Activated CD4-positive, alpha-beta T cell treated with anti-CD3 and anti-CD28 coated beads, Interleukin-2, amount 10 ng/mL, durations not matched to agents 7 days and 5 days (primary cell): ENCODE results near the gene ADIRF. TPM values are rescaled to one million over a fixed set of nuclear protein-coding genes. Genes with fewer than 3 reads are reported as not detected.
"Not testable (repeated sequence)": the region's sequence is repeated elsewhere in the genome, so short reads cannot be mapped to it uniquely, and the experiment has no call there.

Experiments used
- CTCF ChIA-PET: fragments of 350-600 bp; sonication (Branson Sonifier 250); formaldehyde crosslinking; loops from one replicate; lab custom pipeline; 2021; ENCODE audit warnings: antibody characterized with exemption; lab: Charles Lee
- POLR2A ChIA-PET: fragments of 350-600 bp; sonication (Branson Sonifier 250); formaldehyde crosslinking; loops from one replicate; lab custom pipeline; 2021; ENCODE audit warnings: antibody characterized with exemption; lab: Charles Lee
- DNase-seq: peaks from one replicate; pipeline ENCODE4 v3.0.0-alpha.2; 2020
- H3K27ac Mint-ChIP-seq: one replicate; pipeline ENCODE4 v1.8.0; 2021; ENCODE audit warnings: mild to moderate bottlenecking, moderate library complexity, mixed read lengths
- H3K27me3 Mint-ChIP-seq: one replicate; pipeline ENCODE4 v1.8.0; 2021; ENCODE audit warnings: mixed read lengths
- H3K36me3 Mint-ChIP-seq: one replicate; pipeline ENCODE4 v1.8.0; 2021; ENCODE audit warnings: low read depth, mixed read lengths
- H3K4me1 Mint-ChIP-seq: one replicate; pipeline ENCODE4 v1.8.0; 2021; ENCODE audit warnings: mixed read lengths
- H3K4me3 Mint-ChIP-seq: one replicate; pipeline ENCODE4 v1.8.0; 2021; ENCODE audit warnings: mild to moderate bottlenecking, moderate library complexity, mixed read lengths
- H3K9me3 Mint-ChIP-seq: one replicate; pipeline ENCODE4 v1.8.0; 2021; ENCODE audit warnings: mixed read lengths
- total RNA-seq, 2 experiments: library from RNA; stranded (reverse); gene quantifications; one replicate each; pipeline ENCODE4 v1.2.3, GENCODE V29; 2021

Gene ADIRF
- total RNA-seq, 2 experiments from 2014 or later: not detected

GRCh38 chr10:86951184-86951761 is 17.0 kb upstream of the ADIRF start:
- peaks cover 3% of the 10 kb centered on the region for H3K27me3 Mint-ChIP-seq
- CTCF ChIA-PET: interaction anchor here (0.7 to 1.4 kb wide), 2 partner anchors 13 kb away, joined by 5 read pairs; no protein-coding TSS in a partner anchor
- POLR2A ChIA-PET: no interaction called here
- peaks cover 9% of the 10 kb centered on the region for H3K36me3 Mint-ChIP-seq
- DNase-seq: no peak
- H3K4me1 Mint-ChIP-seq: peaks cover 9% of the 10 kb centered on the region
- peak overlapping the region; percentile 96 for H3K27ac Mint-ChIP-seq
- peaks cover 22% of the 10 kb centered on the region for H3K9me3 Mint-ChIP-seq
- no peak overlapping the region for H3K4me3 Mint-ChIP-seq

- peak overlapping the region; percentile 57 for H3K27ac Mint-ChIP-seq
Measured at GRCh38 chr10:86952106-86952505, 16.2 kb upstream of the ADIRF start.

GRCh38 chr10:86952697-86953096 is 15.6 kb upstream of the ADIRF start:
- POLR2A ChIA-PET, DNase-seq, H3K4me3 Mint-ChIP-seq, H3K4me1 Mint-ChIP-seq, H3K27ac Mint-ChIP-seq, H3K36me3 Mint-ChIP-seq, H3K27me3 Mint-ChIP-seq: not testable (repeated sequence)
- peaks cover 22% of the 10 kb centered on the region for H3K9me3 Mint-ChIP-seq
- CTCF ChIA-PET: interaction anchor here (1.0 to 1.4 kb wide), 2 partner anchors 12 to 17 kb away, joined by 3 to 5 read pairs; no protein-coding TSS in a partner anchor

More at GRCh38 chr10:86952106-86952505, 16.2 kb upstream of the ADIRF start:
- Mint-ChIP-seq H3K4me3 (no peak overlapping the region), H3K36me3 (peaks cover 9% of the 10 kb centered on the region), H3K9me3 (peaks cover 22% of the 10 kb centered on the region), H3K27me3 (peaks cover 3% of the 10 kb centered on the region), H3K4me1 (peaks cover 9% of the 10 kb centered on the region)
- POLR2A ChIA-PET: no interaction called here
- no peak for DNase-seq
- CTCF ChIA-PET: interaction anchor here (1.4 kb wide), 1 partner anchor 12 kb away, joined by 5 read pairs; no protein-coding TSS in a partner anchor

- DNase-seq: no peak
- POLR2A ChIA-PET: no interaction called here
- Mint-ChIP-seq H3K4me1 (peaks cover 6% of the 10 kb centered on the region), H3K36me3 (peaks cover 9% of the 10 kb centered on the region), H3K9me3 (peaks cover 22% of the 10 kb centered on the region), H3K4me3 (no peak overlapping the region), H3K27ac (no peak overlapping the region), H3K27me3 (no peaks in the 10 kb centered on the region)
- CTCF ChIA-PET: interaction anchor here (0.5 to 4.3 kb wide), 5 partner anchors 9 to 25 kb away, joined by 3 to 23 read pairs (median 3); partner anchors contain the start of gene ADIRF
Measured at GRCh38 chr10:86953747-86954680, 14.3 kb upstream of the ADIRF start.

- no peak for DNase-seq
- Mint-ChIP-seq H3K36me3 (peaks cover 9% of the 10 kb centered on the region), H3K27me3 (no peaks in the 10 kb centered on the region), H3K9me3 (peaks cover 22% of the 10 kb centered on the region), H3K4me1 (peaks cover 6% of the 10 kb centered on the region), H3K27ac (no peak overlapping the region), H3K4me3 (no peak overlapping the region)
- ChIA-PET CTCF (interaction anchor here (0.6 to 4.3 kb wide), 4 partner anchors 8 to 25 kb away, joined by 3 to 23 read pairs (median 3); partner anchors contain the start of gene ADIRF), POLR2A (no interaction called here)
Measured at GRCh38 chr10:86954681-86955500, 13.4 kb upstream of the ADIRF start.

GRCh38 chr10:86955501-86956194 is 12.6 kb upstream of the ADIRF start:
- peaks cover 7% of the 10 kb centered on the region for H3K36me3 Mint-ChIP-seq
- no peak overlapping the region for H3K27ac Mint-ChIP-seq
- CTCF ChIA-PET: interaction anchor here (0.9 to 4.3 kb wide), 3 partner anchors 11 to 15 kb away, joined by 3 to 23 read pairs (median 5); partner anchors contain the start of gene ADIRF
- peaks cover 3% of the 10 kb centered on the region for H3K4me1 Mint-ChIP-seq
- no peak for DNase-seq
- H3K27me3 Mint-ChIP-seq: no peaks in the 10 kb centered on the region
- peaks cover 19% of the 10 kb centered on the region for H3K9me3 Mint-ChIP-seq
- no peak overlapping the region for H3K4me3 Mint-ChIP-seq
- POLR2A ChIA-PET: no interaction called here

GRCh38 chr10:86956195-86956847 is 12.0 kb upstream of the ADIRF start:
- ChIA-PET POLR2A (no interaction called here), CTCF (interaction anchor here (0.9 to 4.3 kb wide), 5 partner anchors 10 to 18 kb away, joined by 3 to 23 read pairs (median 4); partner anchors contain the start of gene ADIRF)
- Mint-ChIP-seq H3K27me3 (no peaks in the 10 kb centered on the region), H3K27ac (no peak overlapping the region), H3K9me3 (peaks cover 19% of the 10 kb centered on the region), H3K36me3 (peaks cover 7% of the 10 kb centered on the region), H3K4me1 (peaks cover 3% of the 10 kb centered on the region), H3K4me3 (no peak overlapping the region)
- no peak for DNase-seq

- Mint-ChIP-seq H3K4me3 (no peak overlapping the region), H3K9me3 (peaks cover 15% of the 10 kb centered on the region), H3K27me3 (no peaks in the 10 kb centered on the region), H3K27ac (peak overlapping the region; percentile 71), H3K4me1 (peaks cover 3% of the 10 kb centered on the region), H3K36me3 (peaks cover 6% of the 10 kb centered on the region)
- ChIA-PET POLR2A (no interaction called here), CTCF (interaction anchor here (0.9 to 4.3 kb wide), 5 partner anchors 10 to 18 kb away, joined by 3 to 23 read pairs (median 4); partner anchors contain the start of gene ADIRF)
- no peak for DNase-seq
Measured at GRCh38 chr10:86956848-86957448, 11.3 kb upstream of the ADIRF start.

GRCh38 chr10:86957471-86958115 is 10.7 kb upstream of the ADIRF start, which contains the start of gene MMRN2:
MMRN2 (minus strand) TSS chr10:86957615; CDS start chr10:86957541, 74 bp downstream.
- no peaks in the 10 kb centered on the region for H3K36me3 Mint-ChIP-seq
- H3K27me3 Mint-ChIP-seq: no peaks in the 10 kb centered on the region
- ChIA-PET CTCF (interaction anchor here (0.6 to 4.3 kb wide), 5 partner anchors 9 to 19 kb away, joined by 3 to 23 read pairs (median 4); partner anchors contain the start of gene ADIRF), POLR2A (no interaction called here)
- H3K27ac Mint-ChIP-seq: peak within 1 kb of the TSS; percentile 71
- H3K9me3 Mint-ChIP-seq: peaks cover 9% of the 10 kb centered on the region
- DNase-seq: no peak
- peaks cover 3% of the 10 kb centered on the region for H3K4me1 Mint-ChIP-seq
- H3K4me3 Mint-ChIP-seq: no peak within 1 kb of the TSS

GRCh38 chr10:86958116-86958900 is 10.0 kb upstream of the ADIRF start, which contains the start of gene SNCG:
SNCG (plus strand) TSS chr10:86958599; CDS start chr10:86958698, 99 bp downstream.
- H3K27ac Mint-ChIP-seq: peak within 1 kb of the TSS; percentile 71
- DNase-seq: no peak
- peaks cover 5% of the 10 kb centered on the region for H3K9me3 Mint-ChIP-seq
- H3K4me3 Mint-ChIP-seq: no peak within 1 kb of the TSS
- peaks cover 3% of the 10 kb centered on the region for H3K4me1 Mint-ChIP-seq
- H3K36me3 Mint-ChIP-seq: no peaks in the 10 kb centered on the region
- ChIA-PET CTCF (interaction anchor here (0.6 kb wide), 1 partner anchor 15 kb away, joined by 3 read pairs; no protein-coding TSS in a partner anchor), POLR2A (no interaction called here)
- H3K27me3 Mint-ChIP-seq: no peaks in the 10 kb centered on the region
